Neural cell (in vitro differentiated cells): ENCODE data around the gene NGFR.

ENCODE experiments used
- CTCF ChIP-seq: fragments of 450-650 bp; IDR thresholded peaks from 2 replicates; pipeline ENCODE4 v1.5.1; 2014; ENCODE audit warnings: antibody characterized with exemption, mild to moderate bottlenecking, moderate library complexity; ENCODE audit not compliant: poor library complexity, severe bottlenecking
- TF ChIP-seq, protein P1 (sequence below): IDR thresholded peaks from 2 replicates; pipeline ENCODE4 v1.6.1; 2012; ENCODE audit warnings: borderline replicate concordance

DNA sequence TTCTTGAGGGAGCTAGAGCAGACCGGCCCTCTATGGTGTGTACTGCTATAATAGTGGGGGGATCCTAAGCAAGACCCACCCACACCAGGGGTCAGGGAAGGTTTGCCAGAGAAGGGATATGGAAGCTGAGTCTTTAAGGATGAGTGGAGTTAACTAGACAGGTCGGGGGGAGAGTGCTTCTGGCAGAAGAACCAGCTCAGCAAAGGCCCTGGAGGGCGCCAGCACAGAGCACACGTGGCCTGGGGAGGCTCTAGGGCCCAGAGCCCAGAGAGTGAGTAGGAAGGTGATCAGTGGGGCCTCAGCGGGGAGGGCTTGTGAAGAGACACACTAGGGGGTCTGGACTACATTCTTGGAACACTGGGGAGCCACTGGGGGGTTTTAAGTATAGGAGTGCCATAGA lies 21.1 kb downstream of the NGFR start:
- no peak for TF ChIP-seq CTCF
- TF ChIP-seq, protein P1, sequence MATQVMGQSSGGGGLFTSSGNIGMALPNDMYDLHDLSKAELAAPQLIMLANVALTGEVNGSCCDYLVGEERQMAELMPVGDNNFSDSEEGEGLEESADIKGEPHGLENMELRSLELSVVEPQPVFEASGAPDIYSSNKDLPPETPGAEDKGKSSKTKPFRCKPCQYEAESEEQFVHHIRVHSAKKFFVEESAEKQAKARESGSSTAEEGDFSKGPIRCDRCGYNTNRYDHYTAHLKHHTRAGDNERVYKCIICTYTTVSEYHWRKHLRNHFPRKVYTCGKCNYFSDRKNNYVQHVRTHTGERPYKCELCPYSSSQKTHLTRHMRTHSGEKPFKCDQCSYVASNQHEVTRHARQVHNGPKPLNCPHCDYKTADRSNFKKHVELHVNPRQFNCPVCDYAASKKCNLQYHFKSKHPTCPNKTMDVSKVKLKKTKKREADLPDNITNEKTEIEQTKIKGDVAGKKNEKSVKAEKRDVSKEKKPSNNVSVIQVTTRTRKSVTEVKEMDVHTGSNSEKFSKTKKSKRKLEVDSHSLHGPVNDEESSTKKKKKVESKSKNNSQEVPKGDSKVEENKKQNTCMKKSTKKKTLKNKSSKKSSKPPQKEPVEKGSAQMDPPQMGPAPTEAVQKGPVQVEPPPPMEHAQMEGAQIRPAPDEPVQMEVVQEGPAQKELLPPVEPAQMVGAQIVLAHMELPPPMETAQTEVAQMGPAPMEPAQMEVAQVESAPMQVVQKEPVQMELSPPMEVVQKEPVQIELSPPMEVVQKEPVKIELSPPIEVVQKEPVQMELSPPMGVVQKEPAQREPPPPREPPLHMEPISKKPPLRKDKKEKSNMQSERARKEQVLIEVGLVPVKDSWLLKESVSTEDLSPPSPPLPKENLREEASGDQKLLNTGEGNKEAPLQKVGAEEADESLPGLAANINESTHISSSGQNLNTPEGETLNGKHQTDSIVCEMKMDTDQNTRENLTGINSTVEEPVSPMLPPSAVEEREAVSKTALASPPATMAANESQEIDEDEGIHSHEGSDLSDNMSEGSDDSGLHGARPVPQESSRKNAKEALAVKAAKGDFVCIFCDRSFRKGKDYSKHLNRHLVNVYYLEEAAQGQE: no peak
